NCI-H1092 (cell line): Measurements from ENCODE around the gene GPR161.
"Not testable (repeated sequence)": the region's sequence is repeated elsewhere in the genome, so short reads cannot be mapped to it uniquely, and the experiment has no call there.

Source experiments
- DNase-seq: peaks from one replicate; lab custom pipeline; 2025; lab: John Stamatoyannopoulos, UW

Gene GPR161

GRCh38 chr1:168087696-168088095, 49.0 kb downstream of the GPR161 start:
- no peak for DNase-seq

GRCh38 chr1:168086438-168086837, 50.3 kb downstream of the GPR161 start:
- DNase-seq, result no peak

- no peak for DNase-seq
Observed at GRCh38 chr1:168085401-168085872, 51.3 kb downstream of the GPR161 start.

- DNase-seq, result no peak
Observed at GRCh38 chr1:168084396-168085231, 52.1 kb downstream of the GPR161 start.

- DNase-seq, result no peak
Observed at GRCh38 chr1:168083456-168084325, 53.0 kb downstream of the GPR161 start.

- DNase-seq, result peak; percentile 69
Observed at GRCh38 chr1:168082008-168082876, 54.5 kb downstream of the GPR161 start.

- DNase-seq, result no peak
Observed at GRCh38 chr1:168081373-168082007, 55.2 kb downstream of the GPR161 start.

GRCh38 chr1:168079761-168080160, 57.0 kb downstream of the GPR161 start:
- no peak for DNase-seq

- no peak for DNase-seq
Observed at GRCh38 chr1:168069384-168069783, 67.3 kb downstream of the GPR161 start.

- DNase-seq, result no peak
Observed at GRCh38 chr1:168065506-168065905, 71.2 kb downstream of the GPR161 start.

GRCh38 chr1:168064216-168064615, 72.5 kb downstream of the GPR161 start:
- DNase-seq, result no peak

GRCh38 chr1:168057921-168058320, 78.8 kb downstream of the GPR161 start:
- no peak for DNase-seq

GRCh38 chr1:168057355-168057754, 79.4 kb downstream of the GPR161 start:
- no peak for DNase-seq

GRCh38 chr1:168056152-168056551, 80.6 kb downstream of the GPR161 start:
- not testable (repeated sequence) for DNase-seq

GRCh38 chr1:168054117-168054516, 82.6 kb downstream of the GPR161 start:
- no peak for DNase-seq

- no peak for DNase-seq
Observed at GRCh38 chr1:168053681-168054080, 83.0 kb downstream of the GPR161 start.

GRCh38 chr1:168050880-168051279, 85.8 kb downstream of the GPR161 start:
- no peak for DNase-seq

GRCh38 chr1:168050307-168050706, 86.4 kb downstream of the GPR161 start:
- DNase-seq, result no peak

- no peak for DNase-seq
Observed at GRCh38 chr1:168045311-168045710, 91.4 kb downstream of the GPR161 start.

- no peak for DNase-seq
Observed at GRCh38 chr1:168042362-168042761, 94.4 kb downstream of the GPR161 start.

- no peak for DNase-seq
Observed at GRCh38 chr1:168035345-168035744, 101.4 kb downstream of the GPR161 start.
